ENCODE data around the gene UBE2B.

- TF ChIP-seq YY1 (IDR thresholded peaks at IDR 0.05; ENCODE audit: low read depth) = no peak
- no peak for TF ChIP-seq CTCF (IDR thresholded peaks at IDR 0.05)
- no peak for TF ChIP-seq JUND (IDR thresholded peaks at IDR 0.05)
- TF ChIP-seq POLR2AphosphoS5 (IDR thresholded peaks at IDR 0.05; ENCODE audit: low read depth, low read length) = no peak
- no peak for TF ChIP-seq EP300 (IDR thresholded peaks at IDR 0.05; ENCODE audit: borderline replicate concordance in 1 of 2, low read depth in 1 of 2, low read length in 1 of 2)
- TF ChIP-seq USF2 (IDR thresholded peaks at IDR 0.05; ENCODE audit: borderline replicate concordance, low read depth, low read length) = no peak
- TF ChIP-seq RFX5 (IDR thresholded peaks at IDR 0.05; ENCODE audit: low read length) = no peak
- no peak for TF ChIP-seq FOXJ3 (CRISPR knock-in tag; IDR thresholded peaks at IDR 0.05)
- TF ChIP-seq SMC3 (IDR thresholded peaks at IDR 0.05; ENCODE audit: low read depth, low read length) = no peak
- no peak for TF ChIP-seq MXI1 (IDR thresholded peaks at IDR 0.05; ENCODE audit: low read depth, low read length)
- TF ChIP-seq REST (IDR thresholded peaks at IDR 0.05; ENCODE audit: low read depth, low read length) = no peak
- no peak for TF ChIP-seq RAD21 (IDR thresholded peaks at IDR 0.05; ENCODE audit: low read length)
Measured at GRCh38 chr5:134432174-134432573, 60.8 kb downstream of the UBE2B start.
